Activated CD4-positive, alpha-beta T cell treated with anti-CD3 and anti-CD28 coated beads, Interleukin-2, amount 10 ng/mL, durations not matched to agents 24 days and 14 days (primary cell): Measurements from ENCODE around the gene SYP. TPM values are rescaled to one million over a fixed set of nuclear protein-coding genes. Genes with fewer than 3 reads are reported as not detected.

Experiments used
- DNase-seq: peaks from one replicate; pipeline ENCODE4 v3.0.0; 2022
- H3K27ac Mint-ChIP-seq: one replicate; pipeline ENCODE4 v1.8.0; 2022; ENCODE audit warnings: mild to moderate bottlenecking, mixed read lengths
- H3K27me3 Mint-ChIP-seq: one replicate; pipeline ENCODE4 v1.8.0; 2022; ENCODE audit warnings: mixed read lengths
- H3K36me3 Mint-ChIP-seq: one replicate; pipeline ENCODE4 v1.8.0; 2022; ENCODE audit warnings: low read depth, mild to moderate bottlenecking, mixed read lengths
- H3K4me1 Mint-ChIP-seq: one replicate; pipeline ENCODE4 v1.8.0; 2021; ENCODE audit warnings: mixed read lengths
- H3K4me3 Mint-ChIP-seq: one replicate; pipeline ENCODE4 v1.8.0; 2022; ENCODE audit warnings: mild to moderate bottlenecking, moderate library complexity, mixed read lengths
- H3K9me3 Mint-ChIP-seq: one replicate; pipeline ENCODE4 v1.8.0; 2021; ENCODE audit warnings: mixed read lengths
- intact Hi-C: fragments of 100-400 bp; cut with micrococcal nuclease; formaldehyde crosslinking; loops from one replicate; pipeline ENCODE4 v1.15.1; 2023
- total RNA-seq: library from RNA; stranded (reverse); gene quantifications from 2 replicates; pipeline ENCODE4 v1.2.3, GENCODE V29; 2022

Gene SYP
- total RNA-seq, 1 donor from 2014 or later, result 5.3 TPM

DNA sequence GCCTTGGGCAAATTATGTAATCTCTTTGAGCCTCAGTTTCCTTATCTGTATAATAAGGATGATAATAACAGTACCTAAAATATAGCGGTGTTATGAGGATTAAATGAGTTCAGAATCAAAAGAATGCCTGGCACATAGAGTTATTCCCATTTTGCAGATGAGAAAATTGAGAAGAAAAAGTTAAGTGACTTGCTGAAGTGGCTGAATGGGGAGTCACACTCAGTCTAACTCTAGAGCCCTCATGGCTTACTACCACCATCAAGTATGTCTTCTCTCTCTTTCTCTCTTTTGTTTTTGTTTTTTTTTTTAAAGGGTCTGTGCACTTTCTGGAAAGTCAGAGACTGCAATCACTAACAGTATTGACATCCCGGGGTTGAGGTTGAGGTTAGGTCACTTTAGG, 32.5 kb upstream of the SYP start:
- no peak overlapping the region for H3K27ac Mint-ChIP-seq
- peaks cover 23% of the 10 kb centered on the region for H3K4me1 Mint-ChIP-seq
- peak overlapping the region; percentile 18 for H3K4me3 Mint-ChIP-seq
- no peaks in the 10 kb centered on the region for H3K27me3 Mint-ChIP-seq
- DNase-seq, result no peak
- H3K36me3 Mint-ChIP-seq, result peaks cover 4% of the 10 kb centered on the region
- intact Hi-C loops, result no loop called here
- H3K9me3 Mint-ChIP-seq, result no peaks in the 10 kb centered on the region

DNA sequence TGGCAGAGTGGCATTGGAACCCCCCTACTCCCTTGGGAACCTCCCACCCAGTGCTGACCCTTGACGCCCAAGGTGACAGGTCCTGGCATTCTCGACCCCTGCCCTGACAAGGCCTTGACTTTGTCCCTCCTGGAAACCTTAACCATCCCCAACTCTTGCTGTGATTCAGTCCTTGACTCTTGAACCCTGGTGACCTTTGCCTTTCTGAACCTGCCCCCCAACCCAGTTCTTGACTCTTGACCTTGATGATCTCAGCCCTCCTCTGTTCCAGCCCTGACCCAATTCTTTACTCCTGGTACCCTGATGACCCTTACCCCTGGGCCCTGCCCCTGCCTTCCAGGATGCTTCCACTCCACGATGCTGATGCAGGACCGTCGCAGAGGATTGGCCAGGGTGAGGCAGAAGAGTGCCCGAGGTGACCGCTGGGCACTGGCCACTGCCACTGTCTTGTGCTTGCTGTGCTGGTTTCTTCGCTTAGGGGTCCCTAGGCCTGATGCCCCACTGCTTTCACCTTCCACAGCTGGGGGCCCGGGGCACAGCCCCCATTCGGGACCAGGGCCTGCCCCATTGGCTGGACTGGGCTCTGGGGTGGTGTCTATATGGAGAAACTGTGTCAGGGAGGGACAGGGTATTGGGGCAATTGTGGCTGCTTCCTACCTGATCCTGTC, 31.5 kb upstream of the SYP start:
- Mint-ChIP-seq H3K4me1 (peaks cover 15% of the 10 kb centered on the region), H3K4me3 (peak overlapping the region; percentile 80), H3K27ac (peak overlapping the region; percentile 19), H3K9me3 (no peaks in the 10 kb centered on the region), H3K27me3 (no peaks in the 10 kb centered on the region), H3K36me3 (peaks cover 2% of the 10 kb centered on the region)
- no peak for DNase-seq
- intact Hi-C loops, result no loop called here

GRCh38 chrX:49230500-49231232, 30.7 kb upstream of the SYP start:
- intact Hi-C loops, result no loop called here
- Mint-ChIP-seq H3K4me3 (peak overlapping the region; percentile 80), H3K9me3 (no peaks in the 10 kb centered on the region), H3K4me1 (peaks cover 15% of the 10 kb centered on the region), H3K27me3 (peaks cover 1% of the 10 kb centered on the region), H3K36me3 (peaks cover 2% of the 10 kb centered on the region), H3K27ac (peak overlapping the region; percentile 89)
- DNase-seq, result peak; percentile 88

DNA sequence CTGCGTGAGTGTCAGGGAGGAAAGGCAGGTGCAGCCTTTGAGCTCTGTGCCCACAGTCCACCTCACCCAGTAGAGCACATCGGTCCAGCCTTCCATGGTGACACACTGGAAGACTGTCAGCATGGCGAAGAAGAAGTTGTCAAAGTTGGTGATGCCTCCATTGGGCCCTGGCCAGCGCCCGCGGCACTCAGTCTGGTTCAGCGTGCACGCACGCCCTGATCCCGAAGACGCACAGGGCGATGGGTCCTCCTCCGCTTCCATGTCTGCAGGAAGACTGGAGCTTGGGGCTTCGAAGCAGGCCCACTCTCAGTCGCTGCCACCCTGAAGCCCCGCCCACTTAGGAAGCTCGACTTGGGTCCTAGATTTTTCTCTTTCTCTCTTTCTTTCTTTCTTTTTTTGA, 28.2 kb upstream of the SYP start:
- DNase-seq, result no peak
- peaks cover 2% of the 10 kb centered on the region for H3K36me3 Mint-ChIP-seq
- H3K27ac Mint-ChIP-seq, result no peak overlapping the region
- peaks cover 13% of the 10 kb centered on the region for H3K4me1 Mint-ChIP-seq
- peaks cover 7% of the 10 kb centered on the region for H3K27me3 Mint-ChIP-seq
- intact Hi-C loops, result no loop called here
- H3K9me3 Mint-ChIP-seq, result no peaks in the 10 kb centered on the region
- no peak overlapping the region for H3K4me3 Mint-ChIP-seq

- Mint-ChIP-seq H3K4me3 (no peak overlapping the region), H3K27me3 (peaks cover 8% of the 10 kb centered on the region), H3K36me3 (peaks cover 2% of the 10 kb centered on the region), H3K9me3 (no peaks in the 10 kb centered on the region), H3K27ac (no peak overlapping the region), H3K4me1 (peaks cover 12% of the 10 kb centered on the region)
- no peak for DNase-seq
- intact Hi-C loops, result no loop called here
Measured at GRCh38 chrX:49227726-49228125, 27.7 kb upstream of the SYP start.

- Mint-ChIP-seq H3K4me1 (peaks cover 11% of the 10 kb centered on the region), H3K9me3 (no peaks in the 10 kb centered on the region), H3K4me3 (no peak overlapping the region), H3K36me3 (peaks cover 2% of the 10 kb centered on the region), H3K27me3 (peaks cover 8% of the 10 kb centered on the region), H3K27ac (peak overlapping the region; percentile 63)
- intact Hi-C loops, result no loop called here
- DNase-seq, result no peak
Measured at GRCh38 chrX:49226946-49227345, 27.0 kb upstream of the SYP start.

- no peak overlapping the region for H3K4me3 Mint-ChIP-seq
- no peaks in the 10 kb centered on the region for H3K36me3 Mint-ChIP-seq
- no peak for DNase-seq
- H3K4me1 Mint-ChIP-seq, result peaks cover 5% of the 10 kb centered on the region
- H3K9me3 Mint-ChIP-seq, result no peaks in the 10 kb centered on the region
- H3K27me3 Mint-ChIP-seq, result peaks cover 8% of the 10 kb centered on the region
- no peak overlapping the region for H3K27ac Mint-ChIP-seq
- intact Hi-C loops, result no loop called here
Measured at GRCh38 chrX:49225858-49226257, 25.9 kb upstream of the SYP start.

DNA sequence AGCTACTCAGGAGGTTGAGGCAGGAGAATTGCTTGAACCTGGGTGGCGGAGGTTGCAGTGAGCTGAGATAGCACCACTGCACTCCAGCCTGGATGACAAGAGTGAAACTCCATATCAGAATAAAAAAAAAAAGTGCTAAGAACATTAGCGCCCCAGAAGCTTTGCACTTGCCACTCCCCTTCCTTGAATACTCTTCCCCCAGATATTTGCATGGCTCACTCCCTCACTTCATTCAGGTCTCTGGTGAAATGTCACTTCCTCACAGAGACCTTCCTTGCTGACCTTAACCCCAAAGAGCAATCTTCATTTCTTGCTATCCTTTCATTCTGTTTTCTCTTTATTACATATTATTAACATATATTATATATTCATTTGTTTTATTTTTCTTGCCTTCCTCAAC, 21.9 kb upstream of the SYP start:
- Mint-ChIP-seq H3K4me3 (no peak overlapping the region), H3K4me1 (no peaks in the 10 kb centered on the region), H3K27me3 (peaks cover 11% of the 10 kb centered on the region), H3K27ac (no peak overlapping the region), H3K9me3 (no peaks in the 10 kb centered on the region), H3K36me3 (no peaks in the 10 kb centered on the region)
- intact Hi-C loops, result no loop called here
- no peak for DNase-seq

DNA sequence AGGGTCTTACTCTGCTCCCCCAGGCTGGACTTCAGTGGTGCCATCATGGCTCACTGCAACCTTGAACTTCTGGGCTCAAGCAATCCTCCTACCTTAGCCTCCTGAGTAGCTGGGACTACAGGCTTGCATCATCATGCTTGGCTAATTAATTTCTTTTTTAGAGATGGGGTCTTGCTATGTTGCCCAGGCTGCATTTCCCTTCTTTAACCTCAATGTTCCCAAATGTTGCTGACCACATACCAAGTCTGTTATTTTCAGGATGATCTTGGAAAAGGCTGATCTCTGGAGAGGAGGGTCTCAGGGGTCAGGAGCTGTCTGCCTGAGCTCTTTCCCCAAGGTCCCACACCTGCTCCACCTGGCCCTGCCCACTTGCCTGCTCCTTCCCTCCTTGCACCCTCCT, 20.1 kb upstream of the SYP start:
- no peaks in the 10 kb centered on the region for H3K9me3 Mint-ChIP-seq
- H3K4me3 Mint-ChIP-seq, result no peak overlapping the region
- H3K27me3 Mint-ChIP-seq, result peaks cover 8% of the 10 kb centered on the region
- H3K36me3 Mint-ChIP-seq, result no peaks in the 10 kb centered on the region
- no peak overlapping the region for H3K27ac Mint-ChIP-seq
- H3K4me1 Mint-ChIP-seq, result no peaks in the 10 kb centered on the region
- intact Hi-C loops, result no loop called here
- DNase-seq, result no peak

- no peaks in the 10 kb centered on the region for H3K36me3 Mint-ChIP-seq
- no peak overlapping the region for H3K27ac Mint-ChIP-seq
- intact Hi-C loops, result no loop called here
- H3K27me3 Mint-ChIP-seq, result peaks cover 3% of the 10 kb centered on the region
- H3K4me1 Mint-ChIP-seq, result no peaks in the 10 kb centered on the region
- H3K9me3 Mint-ChIP-seq, result no peaks in the 10 kb centered on the region
- DNase-seq, result no peak
- H3K4me3 Mint-ChIP-seq, result no peak overlapping the region
Measured at GRCh38 chrX:49214996-49215526, 15.1 kb upstream of the SYP start.

GRCh38 chrX:49214416-49214815, 14.4 kb upstream of the SYP start:
- H3K4me1 Mint-ChIP-seq, result no peaks in the 10 kb centered on the region
- H3K27ac Mint-ChIP-seq, result no peak overlapping the region
- no peaks in the 10 kb centered on the region for H3K9me3 Mint-ChIP-seq
- intact Hi-C loops, result no loop called here
- H3K27me3 Mint-ChIP-seq, result no peaks in the 10 kb centered on the region
- no peaks in the 10 kb centered on the region for H3K36me3 Mint-ChIP-seq
- no peak overlapping the region for H3K4me3 Mint-ChIP-seq
- no peak for DNase-seq

GRCh38 chrX:49212861-49213260, 12.9 kb upstream of the SYP start:
- Mint-ChIP-seq H3K27ac (no peak overlapping the region), H3K36me3 (no peaks in the 10 kb centered on the region), H3K4me3 (no peak overlapping the region), H3K27me3 (no peaks in the 10 kb centered on the region), H3K9me3 (no peaks in the 10 kb centered on the region), H3K4me1 (no peaks in the 10 kb centered on the region)
- DNase-seq, result no peak
- intact Hi-C loops, result no loop called here

GRCh38 chrX:49212209-49212608, 12.2 kb upstream of the SYP start:
- intact Hi-C loops, result no loop called here
- Mint-ChIP-seq H3K27me3 (no peaks in the 10 kb centered on the region), H3K9me3 (no peaks in the 10 kb centered on the region), H3K4me3 (no peak overlapping the region), H3K4me1 (no peaks in the 10 kb centered on the region), H3K36me3 (no peaks in the 10 kb centered on the region), H3K27ac (no peak overlapping the region)
- no peak for DNase-seq

GRCh38 chrX:49211074-49211473, 11.1 kb upstream of the SYP start:
- no peak overlapping the region for H3K4me3 Mint-ChIP-seq
- no peak for DNase-seq
- no peaks in the 10 kb centered on the region for H3K36me3 Mint-ChIP-seq
- no peaks in the 10 kb centered on the region for H3K9me3 Mint-ChIP-seq
- intact Hi-C loops, result no loop called here
- H3K27ac Mint-ChIP-seq, result no peak overlapping the region
- H3K4me1 Mint-ChIP-seq, result no peaks in the 10 kb centered on the region
- no peaks in the 10 kb centered on the region for H3K27me3 Mint-ChIP-seq
